ENCODE measurements around the gene VWA8. TPM values are rescaled to one million over a fixed set of nuclear protein-coding genes. Genes with fewer than 3 reads are reported as not detected.
"Not testable (repeated sequence)": the region's sequence is repeated elsewhere in the genome, so short reads cannot be mapped to it uniquely, and the experiment has no call there.

Gene VWA8
- total RNA-seq, 4 donors from 2014 or later = 19.5 to 26.2 (median 21.6) TPM

- H3K4me1 ChIP-seq = peaks cover 3 to 8% (median 6%) of the 10 kb centered on the region in 4 donors
- no peak overlapping the region for H3K27ac ChIP-seq (replicated peaks in 1 of 4)
- no peaks in the 10 kb centered on the region for H3K9me3 ChIP-seq
- TF ChIP-seq POLR2A (IDR thresholded peaks at IDR 0.05; ENCODE audit: low read depth) (no peak), EP300 (IDR thresholded peaks at IDR 0.05) (no peak), POLR2AphosphoS5 (IDR thresholded peaks at IDR 0.05) (no peak)
- TF ChIP-seq, protein P1, sequence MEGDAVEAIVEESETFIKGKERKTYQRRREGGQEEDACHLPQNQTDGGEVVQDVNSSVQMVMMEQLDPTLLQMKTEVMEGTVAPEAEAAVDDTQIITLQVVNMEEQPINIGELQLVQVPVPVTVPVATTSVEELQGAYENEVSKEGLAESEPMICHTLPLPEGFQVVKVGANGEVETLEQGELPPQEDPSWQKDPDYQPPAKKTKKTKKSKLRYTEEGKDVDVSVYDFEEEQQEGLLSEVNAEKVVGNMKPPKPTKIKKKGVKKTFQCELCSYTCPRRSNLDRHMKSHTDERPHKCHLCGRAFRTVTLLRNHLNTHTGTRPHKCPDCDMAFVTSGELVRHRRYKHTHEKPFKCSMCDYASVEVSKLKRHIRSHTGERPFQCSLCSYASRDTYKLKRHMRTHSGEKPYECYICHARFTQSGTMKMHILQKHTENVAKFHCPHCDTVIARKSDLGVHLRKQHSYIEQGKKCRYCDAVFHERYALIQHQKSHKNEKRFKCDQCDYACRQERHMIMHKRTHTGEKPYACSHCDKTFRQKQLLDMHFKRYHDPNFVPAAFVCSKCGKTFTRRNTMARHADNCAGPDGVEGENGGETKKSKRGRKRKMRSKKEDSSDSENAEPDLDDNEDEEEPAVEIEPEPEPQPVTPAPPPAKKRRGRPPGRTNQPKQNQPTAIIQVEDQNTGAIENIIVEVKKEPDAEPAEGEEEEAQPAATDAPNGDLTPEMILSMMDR (IDR thresholded peaks at IDR 0.05) = no peak
- intact Hi-C loops (cut with DNase I) = no loop called here
- no peaks in the 10 kb centered on the region for H3K27me3 ChIP-seq
- no peak overlapping the region for H3K4me3 ChIP-seq
- H3K36me3 ChIP-seq = no peaks in the 10 kb centered on the region
- 92% methylated on average over 3 of the region's 3 CpGs for WGBS
- DNase-seq (ENCODE audit: extremely low spot score) = no peak
Observed at GRCh38 chr13:41847216-41847615, 113.7 kb downstream of the VWA8 start.

DNA sequence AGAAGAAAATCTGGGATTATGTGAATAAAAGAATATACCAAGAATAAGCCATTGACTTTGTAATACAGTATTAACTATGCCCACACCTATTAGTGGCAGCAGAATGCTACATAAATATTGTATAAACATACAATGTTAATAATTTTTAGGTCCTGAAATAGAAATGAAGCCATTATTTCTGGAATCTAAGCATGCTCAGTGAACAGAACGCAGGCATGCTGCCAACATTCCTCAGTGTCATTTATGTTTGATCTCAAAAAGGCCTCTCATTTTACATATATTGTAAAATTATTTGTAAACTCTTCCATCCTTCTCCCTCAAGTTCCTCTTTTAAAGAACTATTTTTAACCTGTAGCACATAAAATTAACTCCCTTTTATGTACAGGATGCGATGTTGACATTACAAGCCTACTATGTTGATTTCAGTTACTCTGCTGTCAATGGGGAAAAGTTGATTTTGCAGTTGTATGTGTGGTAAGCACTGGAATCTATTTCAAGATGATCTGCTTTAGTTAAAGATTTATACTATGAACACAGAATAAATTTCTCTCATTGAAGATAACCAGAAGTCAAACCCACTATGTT lies 118.8 kb downstream of the VWA8 start:
- H3K27ac ChIP-seq (replicated peaks in 1 of 4) = no peak overlapping the region
- no peak for DNase-seq (ENCODE audit: extremely low spot score)
- H3K36me3 ChIP-seq = peaks cover 0 to 9% (median 0%) of the 10 kb centered on the region in 4 donors
- H3K27me3 ChIP-seq = no peaks in the 10 kb centered on the region
- peaks cover 0 to 8% (median 3%) of the 10 kb centered on the region in 4 donors for H3K4me1 ChIP-seq
- no peaks in the 10 kb centered on the region for H3K9me3 ChIP-seq
- intact Hi-C loops (cut with DNase I) = no loop called here
- TF ChIP-seq POLR2A (IDR thresholded peaks at IDR 0.05; ENCODE audit: low read depth) (no peak), EP300 (IDR thresholded peaks at IDR 0.05) (no peak), POLR2AphosphoS5 (IDR thresholded peaks at IDR 0.05) (no peak)
- TF ChIP-seq, protein P1 (IDR thresholded peaks at IDR 0.05) = no peak
- no peak overlapping the region for H3K4me3 ChIP-seq
- 53% methylated on average over 2 of the region's 2 CpGs for WGBS

DNA sequence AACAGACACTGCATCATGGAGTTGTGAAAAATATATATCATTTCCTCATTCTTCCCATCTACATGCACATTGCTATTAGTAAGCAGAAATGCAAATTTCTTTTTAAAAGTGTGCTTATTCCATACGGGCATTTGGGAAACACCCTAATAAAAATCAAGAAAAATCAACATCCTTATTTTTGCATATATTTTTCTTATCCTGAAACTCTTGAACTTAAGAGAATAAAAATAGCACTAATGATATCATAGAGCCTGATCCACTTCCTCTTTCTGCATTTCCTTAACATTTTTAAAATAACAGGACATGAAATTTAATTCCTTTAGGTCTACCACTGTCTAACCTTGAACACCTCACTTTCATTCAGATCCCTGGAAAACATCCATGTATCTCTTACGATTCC lies 123.3 kb downstream of the VWA8 start:
- H3K4me1 ChIP-seq = peaks cover 0 to 8% (median 3%) of the 10 kb centered on the region in 4 donors
- no peaks in the 10 kb centered on the region for H3K27me3 ChIP-seq
- H3K36me3 ChIP-seq = peaks cover 0 to 15% (median 0%) of the 10 kb centered on the region in 4 donors
- no peaks in the 10 kb centered on the region for H3K9me3 ChIP-seq
- H3K27ac ChIP-seq (replicated peaks in 1 of 4) = no peak overlapping the region
- DNase-seq (ENCODE audit: extremely low spot score) = no peak
- TF ChIP-seq, protein P1 (IDR thresholded peaks at IDR 0.05) = no peak
- intact Hi-C loops (cut with DNase I) = no loop called here
- 57% methylated on average over 2 of the region's 2 CpGs for WGBS
- no peak overlapping the region for H3K4me3 ChIP-seq

- Histone ChIP-seq H3K27ac (replicated peaks in 1 of 4) (no peak overlapping the region), H3K36me3 (peaks cover 0 to 15% (median 2%) of the 10 kb centered on the region in 4 donors), H3K4me3 (no peak overlapping the region), H3K27me3 (no peaks in the 10 kb centered on the region), H3K4me1 (no peaks in the 10 kb centered on the region), H3K9me3 (no peaks in the 10 kb centered on the region)
- WGBS = 85% methylated on average over 2 of the region's 2 CpGs
- TF ChIP-seq POLR2A (IDR thresholded peaks at IDR 0.05; ENCODE audit: low read depth) (no peak), POLR2AphosphoS5 (IDR thresholded peaks at IDR 0.05) (no peak), EP300 (IDR thresholded peaks at IDR 0.05) (no peak)
- TF ChIP-seq, protein P1 (IDR thresholded peaks at IDR 0.05) = no peak
- no peak for DNase-seq (ENCODE audit: extremely low spot score)
- intact Hi-C loops (cut with DNase I) = no loop called here
Observed at GRCh38 chr13:41835871-41836270, 125.0 kb downstream of the VWA8 start.

GRCh38 chr13:41834697-41835096 lies 126.2 kb downstream of the VWA8 start:
- 96% methylated on average over 3 of the region's 3 CpGs for WGBS
- DNase-seq (ENCODE audit: extremely low spot score); H3K4me3 ChIP-seq; H3K27ac ChIP-seq (replicated peaks in 1 of 4); H3K9me3 ChIP-seq; H3K27me3 ChIP-seq; H3K4me1 ChIP-seq: not testable (repeated sequence)
- peaks cover 0 to 18% (median 2%) of the 10 kb centered on the region in 4 donors for H3K36me3 ChIP-seq
- intact Hi-C loops (cut with DNase I) = loop anchor here (5.0 kb wide), 1 partner anchor 162 kb away; no protein-coding TSS in a partner anchor
